DND-41 (cell line): ENCODE results near the gene ERMARD.

Experiments
- CTCF ChIP-seq: IDR thresholded peaks from 2 replicates; pipeline ENCODE4 v1.5.1; 2012; ENCODE audit warnings: borderline replicate concordance, low read length, moderate library complexity, mild to moderate bottlenecking; ENCODE audit not compliant: poor library complexity, severe bottlenecking; ENCODE audit errors: extremely low read depth
- EZH2 ChIP-seq: IDR thresholded peaks from 3 replicates; pipeline ENCODE4 v1.6.1; 2012; ENCODE audit warnings: borderline replicate concordance, low read depth, mild to moderate bottlenecking, moderate library complexity, low read length, inconsistent platforms; ENCODE audit not compliant: severe bottlenecking

DNA sequence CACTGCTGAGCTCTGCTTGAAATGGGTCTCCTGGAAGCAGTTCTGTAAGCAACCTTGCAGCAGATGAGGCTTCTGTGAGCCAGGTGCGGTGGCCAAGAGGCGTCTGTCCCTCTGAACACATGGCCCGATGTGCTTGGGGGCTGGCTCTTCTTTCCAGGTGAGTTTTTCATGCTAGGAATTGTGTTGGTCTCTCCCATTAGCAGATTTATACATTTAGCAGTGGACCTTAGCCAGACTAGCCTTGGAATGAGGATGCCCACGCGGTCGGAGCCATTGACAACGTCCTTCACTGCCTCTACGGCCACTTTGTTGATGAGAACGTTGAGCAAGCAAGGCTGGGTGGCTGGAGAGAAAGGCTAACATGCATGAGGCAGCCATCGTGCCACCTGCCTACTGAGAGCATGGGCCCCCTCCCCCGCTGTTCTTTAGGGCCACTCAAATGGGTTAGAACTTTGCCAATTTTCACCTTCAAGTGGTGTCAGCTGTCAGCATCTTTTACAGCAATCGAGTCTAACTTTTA is 33.5 kb downstream of the ERMARD start:
- TF ChIP-seq CTCF (no peak), EZH2 (no peak)
